ENCODE data around the gene PRR33.

Gene PRR33

DNA sequence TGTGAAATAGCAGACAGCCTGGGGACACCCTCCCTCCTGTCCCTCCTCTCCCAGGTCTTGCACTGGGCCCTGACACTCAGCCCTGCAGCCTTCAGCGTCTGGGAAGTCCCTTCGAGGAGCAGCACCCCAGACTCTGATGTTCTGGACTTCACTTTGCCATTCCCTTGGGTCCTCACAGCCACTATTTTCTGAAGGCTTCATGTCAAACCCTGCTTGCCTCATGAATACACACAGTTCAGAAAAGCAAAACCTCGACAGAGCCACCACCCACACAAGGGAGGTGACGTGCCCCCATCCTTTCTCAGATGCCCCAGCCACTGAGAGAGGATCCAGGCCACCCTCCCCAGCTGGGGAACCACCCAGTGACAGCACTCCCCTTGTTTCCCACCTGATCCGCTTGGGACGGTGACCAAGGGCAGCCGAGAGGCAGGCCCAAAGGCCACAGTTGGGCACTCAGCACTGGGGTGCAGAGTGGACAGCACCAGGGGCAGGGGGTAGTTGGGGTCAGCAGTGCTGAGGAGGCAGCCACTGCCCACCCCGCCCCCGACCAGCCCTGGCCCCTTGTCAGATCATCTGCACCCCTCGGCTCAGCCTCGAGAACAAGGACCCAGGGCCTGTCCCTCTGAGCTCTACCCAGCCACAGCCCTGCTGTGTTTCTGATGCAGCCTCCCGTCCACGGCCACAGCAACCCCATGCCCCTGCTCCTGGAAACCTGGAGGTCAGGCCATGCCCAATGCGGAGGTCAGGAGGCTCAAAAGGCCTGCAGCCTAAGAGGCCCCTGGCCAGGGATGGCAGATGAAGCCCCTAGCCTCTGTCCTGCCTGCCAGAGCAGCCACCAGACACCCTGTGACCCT lies 24.7 kb upstream of the PRR33 start:
- no peak for DNase-seq

- no peak for DNase-seq
Measured at GRCh38 chr11:1915795-1916131, 24.1 kb upstream of the PRR33 start.

- DNase-seq, result no peak
Measured at GRCh38 chr11:1913271-1914060, 21.8 kb upstream of the PRR33 start.

DNA sequence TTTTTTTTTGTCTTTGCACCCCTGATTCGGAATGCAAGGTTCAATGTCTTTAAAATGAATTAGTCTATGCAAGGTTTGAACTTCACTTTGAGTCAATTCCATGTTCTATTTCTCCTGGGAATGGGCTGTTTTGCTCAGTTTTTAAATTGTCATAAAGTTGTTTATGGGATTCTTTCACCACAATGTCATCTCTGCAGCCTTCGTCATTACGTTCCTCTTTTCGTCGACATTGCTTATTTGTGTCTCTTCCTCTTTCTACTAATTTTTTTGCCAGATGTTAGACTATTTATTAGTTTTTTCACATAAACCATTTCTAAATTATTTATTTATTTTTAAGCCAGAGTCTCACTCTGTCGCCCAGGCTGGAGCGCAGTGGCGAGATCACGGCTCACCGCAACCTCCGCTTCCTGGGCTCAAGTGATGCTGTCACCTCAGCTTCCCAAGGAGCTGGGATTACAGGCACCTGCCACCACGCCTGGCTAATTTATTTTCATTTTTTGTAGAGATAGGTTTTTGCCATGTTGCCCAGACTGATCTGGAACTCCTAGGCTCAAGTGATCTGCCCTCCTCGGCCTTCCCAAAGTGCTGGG lies 20.7 kb upstream of the PRR33 start:
- no peak for DNase-seq

- DNase-seq, result no peak
Measured at GRCh38 chr11:1909524-1909923, 17.8 kb upstream of the PRR33 start.

GRCh38 chr11:1908618-1909017 lies 16.9 kb upstream of the PRR33 start:
- peak; percentile 88 for DNase-seq

- no peak for DNase-seq
Measured at GRCh38 chr11:1906611-1907423, 15.1 kb upstream of the PRR33 start.

- no peak for DNase-seq
Measured at GRCh38 chr11:1906181-1906580, 14.5 kb upstream of the PRR33 start.

DNA sequence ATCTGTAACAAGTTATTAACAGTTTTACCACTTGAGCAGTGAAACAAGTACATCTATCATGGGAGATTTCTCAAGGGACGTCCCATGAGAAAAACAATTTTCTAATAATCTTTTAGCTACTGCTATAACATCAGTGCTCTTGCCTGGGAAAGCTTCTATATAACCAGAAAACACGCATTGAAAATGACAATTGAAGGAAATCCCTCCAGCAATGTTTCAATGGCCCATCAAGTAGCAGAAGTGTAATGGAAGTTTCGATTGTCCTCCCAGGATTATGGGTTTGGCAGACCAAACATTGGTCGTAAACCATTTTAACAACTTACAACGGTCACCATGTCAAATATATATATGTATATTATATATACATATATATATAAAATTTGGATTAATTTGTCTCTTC lies 8.0 kb upstream of the PRR33 start:
- DNase-seq, result no peak

GRCh38 chr11:1899090-1899489 lies 7.4 kb upstream of the PRR33 start:
- no peak for DNase-seq

DNA sequence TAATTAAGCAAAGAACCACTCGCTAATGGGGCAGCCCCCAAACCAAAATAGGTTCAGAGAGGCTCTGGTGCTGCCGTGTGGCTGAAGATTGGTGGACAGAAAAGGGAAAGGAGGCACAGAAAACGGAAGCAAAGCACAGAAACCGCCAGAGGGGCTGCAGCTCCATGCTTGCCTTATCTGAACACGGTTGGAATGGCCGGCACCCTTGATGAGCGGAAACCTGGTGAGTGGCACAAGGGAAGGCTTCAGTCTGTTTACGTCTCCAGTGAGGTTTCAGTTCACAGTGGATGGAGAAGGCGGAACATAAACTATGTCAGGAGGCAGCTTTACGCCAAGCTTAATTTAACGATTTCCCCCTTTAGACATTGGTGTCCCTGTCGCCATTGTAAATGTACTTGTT lies 5.2 kb upstream of the PRR33 start:
- DNase-seq, result peak; percentile 28

GRCh38 chr11:1896468-1896867 lies 4.8 kb upstream of the PRR33 start:
- no peak for DNase-seq

- DNase-seq, result no peak
Measured at GRCh38 chr11:1894759-1895158, 3.1 kb upstream of the PRR33 start.

DNA sequence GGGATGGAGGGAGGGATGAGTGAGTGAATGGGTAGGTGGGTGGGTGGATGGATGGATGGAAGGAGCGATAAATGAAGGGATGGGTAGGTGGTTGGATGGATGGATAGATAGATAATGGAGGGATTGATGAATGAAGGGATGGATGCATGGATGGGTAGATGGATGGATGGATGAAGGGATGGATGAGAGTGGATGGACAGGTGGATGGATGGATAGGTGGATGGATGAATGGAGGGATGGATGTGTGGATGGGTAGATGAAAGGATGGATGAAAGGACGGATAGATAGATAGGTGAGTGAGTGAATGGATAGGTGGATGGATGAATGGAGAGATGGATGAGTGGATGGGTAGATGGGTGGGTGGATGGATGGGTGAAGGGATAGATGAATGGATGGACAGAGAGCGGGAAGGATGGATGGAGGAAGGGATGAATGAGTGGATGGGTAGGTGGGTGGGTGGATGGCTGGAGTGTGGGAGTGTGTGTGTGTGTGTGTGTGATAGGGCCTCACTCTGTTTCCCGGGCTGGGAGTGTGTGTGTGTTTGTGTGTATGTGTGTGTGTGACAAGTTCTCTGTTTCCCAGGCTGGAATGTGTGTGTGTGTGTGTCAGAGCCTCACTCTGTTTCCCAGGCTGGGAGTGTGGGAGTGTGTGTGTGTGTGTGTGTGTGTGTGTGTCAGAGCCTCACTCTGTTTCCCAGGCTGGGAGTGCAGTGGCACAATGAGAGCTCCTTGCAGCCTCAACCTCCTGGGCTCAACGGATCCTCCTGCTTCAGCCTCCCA lies 2.1 kb upstream of the PRR33 start:
- DNase-seq, result no peak

GRCh38 chr11:1892558-1892957 lies 863 bp upstream of the PRR33 start:
- DNase-seq, result no peak

- DNase-seq, result peak; percentile 21
Measured at GRCh38 chr11:1892116-1892515, 421 bp upstream of the PRR33 start.

DNA sequence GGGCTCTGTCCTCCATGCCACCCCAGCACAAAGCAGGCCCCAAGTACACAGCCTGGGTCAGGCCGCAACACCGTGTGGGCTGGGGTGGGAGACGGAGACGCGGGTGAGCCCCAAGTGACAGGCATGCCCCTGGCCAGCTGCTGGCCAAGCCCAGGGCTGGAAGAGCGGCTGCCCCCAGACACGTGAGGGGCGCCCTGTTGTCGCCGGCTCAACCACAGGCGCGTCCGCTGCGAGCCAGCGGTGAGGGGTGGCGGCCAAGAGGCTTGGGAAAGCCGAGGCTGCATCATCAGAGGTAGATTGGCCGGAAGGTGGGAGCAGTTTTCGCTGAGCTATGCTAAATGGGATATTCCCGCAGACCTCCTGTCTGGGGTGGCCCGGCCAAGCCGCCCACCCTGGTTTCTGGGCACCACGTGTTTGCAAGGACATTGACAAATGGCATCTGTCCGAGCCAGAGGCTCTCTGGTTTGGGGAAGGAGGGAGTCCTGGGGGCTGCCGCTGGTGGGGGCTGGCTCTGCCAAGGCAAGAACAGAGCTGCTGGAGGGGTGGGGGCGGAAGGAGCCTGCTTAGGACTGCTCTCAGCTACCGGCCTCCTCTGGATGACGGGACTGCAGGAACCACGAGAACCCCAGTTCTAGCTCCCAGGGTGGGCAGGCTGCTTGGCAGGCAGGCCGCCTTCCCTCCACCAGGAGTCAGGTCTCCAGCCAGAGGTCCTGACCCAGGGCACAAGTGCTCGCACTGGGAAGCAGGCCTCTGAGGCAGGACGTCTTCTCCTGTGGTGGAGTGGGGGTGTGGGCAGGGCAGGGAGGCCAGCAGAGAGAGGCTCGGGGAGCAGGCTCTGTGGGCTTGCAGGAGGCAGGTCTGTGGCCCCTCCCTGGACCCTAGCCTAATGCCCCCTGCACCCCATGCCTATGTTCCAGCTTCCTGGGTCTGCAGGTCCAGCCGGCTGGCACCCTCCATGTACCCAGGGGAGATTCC lies 552 bp downstream of the PRR33 start:
- peak; percentile 78 for DNase-seq

DNA sequence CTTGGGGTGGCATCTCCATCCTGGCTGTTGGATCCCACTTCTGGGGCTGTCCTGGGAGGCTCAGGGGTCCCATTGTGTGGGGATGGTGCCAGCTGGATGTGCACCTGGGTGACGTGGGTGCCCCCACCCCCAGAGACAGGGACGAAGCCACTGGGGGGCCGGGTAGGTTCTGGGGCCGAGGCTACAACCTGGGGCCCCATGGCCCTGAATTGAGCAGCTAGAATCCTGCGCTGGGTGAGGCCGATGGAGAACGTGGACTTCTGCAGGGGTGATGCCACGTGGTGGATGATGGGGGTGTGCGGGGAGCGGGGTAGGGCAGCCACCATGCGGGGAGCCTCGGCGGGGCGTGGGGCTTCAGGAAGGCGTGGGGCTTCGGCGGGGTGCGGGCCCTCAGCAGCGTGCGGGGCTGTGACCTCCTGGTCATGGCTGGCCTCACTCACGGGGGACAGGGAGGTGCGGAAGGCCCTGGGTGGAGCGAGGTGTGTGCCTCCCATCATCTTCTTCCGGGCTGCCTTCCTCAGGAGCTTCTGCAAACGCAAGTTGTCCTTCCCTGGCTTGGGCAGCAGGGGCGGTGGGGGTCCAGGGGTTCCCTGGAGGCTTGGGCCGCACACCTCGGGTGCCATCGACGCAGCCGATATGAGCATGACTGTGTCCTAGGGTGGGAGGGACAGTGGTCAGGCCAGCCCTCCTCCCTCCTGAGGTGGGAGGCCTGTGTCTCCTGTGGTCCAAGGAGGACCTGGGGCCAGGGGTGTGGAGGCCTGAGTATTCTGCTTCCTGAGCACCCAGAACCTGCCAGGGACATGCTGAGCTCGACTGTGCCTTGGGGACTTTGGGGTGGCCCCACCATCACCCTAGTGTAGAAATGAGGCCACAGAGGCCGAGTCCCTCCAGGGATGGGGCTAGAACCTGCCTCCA lies 1.5 kb downstream of the PRR33 start:
- DNase-seq, result peak; percentile 25

DNA sequence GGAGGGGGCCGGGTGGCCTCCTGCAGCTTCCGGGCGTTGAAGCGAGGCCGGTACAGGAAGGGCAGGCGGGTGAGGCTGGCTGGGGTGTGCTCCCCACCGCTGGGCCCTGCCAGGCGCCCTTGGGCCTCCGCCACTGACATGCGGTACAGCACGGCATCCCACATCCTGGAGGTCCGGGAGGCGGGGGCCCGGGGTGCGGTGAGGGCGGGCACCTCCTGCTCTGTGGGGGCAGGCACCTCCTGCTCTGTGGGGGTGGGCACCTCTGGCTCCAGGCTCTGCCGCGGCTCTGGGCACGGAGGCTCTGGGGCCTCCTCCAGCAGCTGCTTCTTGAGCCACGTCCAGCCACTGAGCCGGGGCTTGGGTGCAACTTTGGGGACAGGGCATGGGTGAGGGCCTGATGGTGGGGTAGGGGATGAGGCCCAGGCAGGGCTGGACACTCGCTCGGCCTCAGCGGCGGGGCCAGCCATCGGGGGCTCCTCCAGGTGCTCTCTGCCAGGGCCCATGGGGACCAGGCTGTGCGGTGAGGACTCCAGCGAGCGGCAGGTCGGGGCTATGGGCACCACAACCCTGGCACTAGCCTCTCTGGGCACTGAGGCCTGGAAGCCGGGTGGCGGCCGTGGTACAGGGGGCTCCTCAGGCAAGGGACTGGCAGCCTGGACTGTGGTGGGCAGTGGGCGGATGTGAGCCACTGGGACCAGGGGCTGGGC lies 2.3 kb downstream of the PRR33 start:
- DNase-seq, result peak; percentile 73

Measured in femur (tissue), 1 donor.